Measurements from ENCODE around the gene SUPT5H. TPM values are rescaled to one million over a fixed set of nuclear protein-coding genes. Genes with fewer than 3 reads are reported as not detected.

SUPT5H gene
- total RNA-seq, 1 donor from 2014 or later = 142 TPM

- H3K9me3 Mint-ChIP-seq = no peaks in the 10 kb centered on the region
- no peak for DNase-seq (ENCODE audit: extremely low spot score, unreplicated experiment)
- H3K27me3 Mint-ChIP-seq = peaks cover 8% of the 10 kb centered on the region
- peak overlapping the region; percentile 100 for H3K4me3 Mint-ChIP-seq
- H3K4me1 Mint-ChIP-seq (ENCODE audit: unreplicated experiment) = peaks cover 23% of the 10 kb centered on the region
- peaks cover 15% of the 10 kb centered on the region for H3K36me3 Mint-ChIP-seq
- no peak for TF ChIP-seq CTCF (conservative IDR thresholded peaks at IDR 0.05)
- peak overlapping the region; percentile 26 for H3K27ac Mint-ChIP-seq
Observed at GRCh38 chr19:39434123-39435076, 11.0 kb upstream of the SUPT5H start.

GRCh38 chr19:39435499-39436349 is 9.7 kb upstream of the SUPT5H start, which contains the start of gene RPS16:
RPS16 (minus strand) TSS chr19:39435949; CDS start chr19:39435895, 54 bp downstream.
- peaks cover 26% of the 10 kb centered on the region for H3K4me1 Mint-ChIP-seq (ENCODE audit: unreplicated experiment)
- H3K36me3 Mint-ChIP-seq = peaks cover 15% of the 10 kb centered on the region
- H3K4me3 Mint-ChIP-seq = peak within 1 kb of the TSS; percentile 100
- no peaks in the 10 kb centered on the region for H3K9me3 Mint-ChIP-seq
- H3K27me3 Mint-ChIP-seq = peaks cover 8% of the 10 kb centered on the region
- peak; percentile 99 for DNase-seq (ENCODE audit: extremely low spot score, unreplicated experiment)
- peak within 1 kb of the TSS; percentile 96 for H3K27ac Mint-ChIP-seq
- TF ChIP-seq CTCF (conservative IDR thresholded peaks at IDR 0.05) = no peak

GRCh38 chr19:39436350-39436716 is 9.0 kb upstream of the SUPT5H start:
- Mint-ChIP-seq H3K4me3 (peak overlapping the region; percentile 100), H3K4me1 (ENCODE audit: unreplicated experiment) (peaks cover 25% of the 10 kb centered on the region), H3K27ac (peak overlapping the region; percentile 96), H3K36me3 (peaks cover 15% of the 10 kb centered on the region), H3K9me3 (no peaks in the 10 kb centered on the region), H3K27me3 (peaks cover 8% of the 10 kb centered on the region)
- TF ChIP-seq CTCF (conservative IDR thresholded peaks at IDR 0.05) = no peak
- no peak for DNase-seq (ENCODE audit: extremely low spot score, unreplicated experiment)

- Mint-ChIP-seq H3K9me3 (no peaks in the 10 kb centered on the region), H3K27me3 (peaks cover 8% of the 10 kb centered on the region), H3K27ac (no peak overlapping the region), H3K4me1 (ENCODE audit: unreplicated experiment) (peaks cover 25% of the 10 kb centered on the region), H3K36me3 (peaks cover 10% of the 10 kb centered on the region), H3K4me3 (no peak overlapping the region)
- TF ChIP-seq CTCF (conservative IDR thresholded peaks at IDR 0.05) = no peak
- no peak for DNase-seq (ENCODE audit: extremely low spot score, unreplicated experiment)
Observed at GRCh38 chr19:39438270-39438934, 7.0 kb upstream of the SUPT5H start.

GRCh38 chr19:39444598-39445195 is 685 bp upstream of the SUPT5H start:
- Mint-ChIP-seq H3K36me3 (peaks cover 15% of the 10 kb centered on the region), H3K27ac (peak overlapping the region; percentile 98), H3K4me3 (peak overlapping the region; percentile 99), H3K9me3 (no peaks in the 10 kb centered on the region), H3K4me1 (ENCODE audit: unreplicated experiment) (peaks cover 35% of the 10 kb centered on the region), H3K27me3 (no peaks in the 10 kb centered on the region)
- DNase-seq (ENCODE audit: extremely low spot score, unreplicated experiment) = no peak
- no peak for TF ChIP-seq CTCF (conservative IDR thresholded peaks at IDR 0.05)

Measured in type B pancreatic cell (in vitro differentiated cells).